ENCODE data around the gene SDCCAG8.

DNA sequence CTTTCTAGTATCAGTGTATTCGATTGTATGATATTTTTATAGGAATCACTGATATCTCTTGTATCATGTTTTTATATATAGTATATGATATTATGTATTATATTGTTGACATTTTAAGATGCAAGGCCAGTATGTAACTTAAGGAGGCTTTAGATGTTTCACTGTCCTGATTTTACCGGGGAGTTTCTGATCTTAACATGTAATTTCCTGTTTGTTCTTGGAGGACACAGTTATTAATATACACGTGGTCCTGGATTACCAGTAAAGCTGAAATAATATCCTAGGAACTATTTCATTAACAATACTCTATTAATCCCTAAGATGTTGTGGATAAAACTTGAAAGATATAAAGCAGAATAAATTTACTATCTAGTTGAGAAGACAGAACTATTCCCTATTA, 19.5 kb downstream of the SDCCAG8 start:
- TF ChIP-seq FOXK2 (IDR thresholded peaks at IDR 0.05): no peak
- TF ChIP-seq SUZ12 (IDR thresholded peaks at IDR 0.05): no peak
